GM19468 (cell line): ENCODE measurements around the gene PRKAG3.
A peak's percentile ranks its signal among the peaks of the same experiment; 100 is the strongest.

Experiments
- ATAC-seq: cut with Tn5 transposase; IDR thresholded peaks from one replicate; pipeline ENCODE4 v1.9.1; 2021; ENCODE audit warnings: mild to moderate bottlenecking, moderate library complexity, moderate number of reproducible peaks; ENCODE audit not compliant: unreplicated experiment; ENCODE audit errors: extremely low read depth

PRKAG3 gene

GRCh38 chr2:218819093-218819492 lies 12.5 kb downstream of the PRKAG3 start:
- no peak for ATAC-seq

GRCh38 chr2:218816561-218817011 lies 15.0 kb downstream of the PRKAG3 start:
- no peak for ATAC-seq

GRCh38 chr2:218815649-218816048 lies 16.0 kb downstream of the PRKAG3 start:
- ATAC-seq: no peak

- ATAC-seq: no peak
Observed at GRCh38 chr2:218815244-218815637, 16.4 kb downstream of the PRKAG3 start.

GRCh38 chr2:218814540-218815243 lies 16.9 kb downstream of the PRKAG3 start:
- no peak for ATAC-seq

- ATAC-seq: no peak
Observed at GRCh38 chr2:218813771-218814460, 17.7 kb downstream of the PRKAG3 start.

- no peak for ATAC-seq
Observed at GRCh38 chr2:218812861-218813260, 18.7 kb downstream of the PRKAG3 start.

GRCh38 chr2:218812096-218812815 lies 19.3 kb downstream of the PRKAG3 start:
- no peak for ATAC-seq

GRCh38 chr2:218811382-218811781 lies 20.2 kb downstream of the PRKAG3 start:
- no peak for ATAC-seq

GRCh38 chr2:218810256-218810655 lies 21.3 kb downstream of the PRKAG3 start:
- no peak for ATAC-seq

- ATAC-seq: no peak
Observed at GRCh38 chr2:218809515-218809914, 22.1 kb downstream of the PRKAG3 start.

GRCh38 chr2:218807626-218808025 lies 24.0 kb downstream of the PRKAG3 start:
- no peak for ATAC-seq

- ATAC-seq: peak; percentile 26
Observed at GRCh38 chr2:218806346-218806978, 25.1 kb downstream of the PRKAG3 start.

GRCh38 chr2:218805627-218806026 lies 26.0 kb downstream of the PRKAG3 start:
- ATAC-seq: no peak

GRCh38 chr2:218804817-218805216 lies 26.8 kb downstream of the PRKAG3 start:
- no peak for ATAC-seq

GRCh38 chr2:218802386-218802994 lies 29.1 kb downstream of the PRKAG3 start:
- ATAC-seq: no peak

- no peak for ATAC-seq
Observed at GRCh38 chr2:218799990-218800389, 31.6 kb downstream of the PRKAG3 start.

GRCh38 chr2:218798767-218799504 lies 32.7 kb downstream of the PRKAG3 start:
- ATAC-seq: no peak

GRCh38 chr2:218796691-218797090 lies 34.9 kb downstream of the PRKAG3 start:
- ATAC-seq: no peak

GRCh38 chr2:218792433-218792832 lies 39.2 kb downstream of the PRKAG3 start:
- ATAC-seq: no peak
